Activated CD4-positive, alpha-beta T cell treated with anti-CD3 and anti-CD28 coated beads, Interleukin-2, amount 50 U/mL, for 24 hours (primary cell): ENCODE measurements around the gene DCHS2.

Source experiments
- DNase-seq, 2 donors: peaks; one replicate each; pipeline ENCODE4 v3.0.0-alpha.2; 2020; ENCODE audit warnings: low read depth in 1 of 2, low spot score in 1 of 2

DCHS2 gene

GRCh38 chr4:154455111-154455510 lies 36.5 kb downstream of the DCHS2 start:
- DNase-seq = no peak

DNA sequence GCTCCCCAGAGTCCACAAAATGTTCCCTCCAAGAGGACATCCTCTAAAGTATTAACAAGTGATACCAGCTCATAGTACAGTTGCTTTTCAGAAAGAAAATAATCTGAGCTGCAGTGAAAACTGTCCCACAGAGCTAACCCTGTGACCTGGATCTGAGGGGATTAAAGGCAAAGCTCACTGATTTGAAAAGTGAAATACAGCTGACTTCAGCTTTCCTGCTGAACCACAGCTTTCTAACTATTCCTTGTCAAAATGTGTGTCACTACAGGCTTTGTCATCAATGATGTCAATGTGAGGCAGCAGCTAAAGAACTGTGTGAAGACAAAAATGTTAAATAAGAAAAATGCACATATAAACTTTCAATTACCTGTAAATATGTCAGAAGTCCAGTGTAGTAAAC lies 36.9 kb downstream of the DCHS2 start:
- DNase-seq = no peak

DNA sequence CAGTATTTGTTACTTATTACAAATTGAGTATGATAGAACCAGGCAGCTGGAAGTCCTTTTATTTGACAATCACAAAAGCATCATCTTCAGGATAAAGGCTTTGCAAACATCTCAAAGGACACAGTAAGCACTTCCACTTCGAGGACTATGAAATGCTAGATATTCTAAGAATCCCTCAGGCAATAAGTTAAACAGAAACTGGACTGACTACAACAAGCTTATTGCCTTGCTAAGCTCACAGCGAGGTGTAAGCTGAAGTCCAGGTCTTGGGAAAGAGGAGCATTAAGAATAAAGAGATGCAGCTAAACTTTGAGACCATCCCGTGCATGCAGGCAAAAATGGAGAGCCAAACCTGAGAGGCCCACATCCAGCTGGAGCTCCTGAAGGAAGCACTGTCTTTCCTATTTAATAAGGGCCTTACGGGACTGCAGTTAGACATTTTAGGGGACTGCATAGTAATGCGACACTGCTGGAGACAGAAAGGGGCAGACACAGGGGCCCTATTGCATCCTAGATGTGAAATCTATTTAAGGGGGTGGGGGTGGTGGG lies 38.7 kb downstream of the DCHS2 start:
- no peak for DNase-seq

GRCh38 chr4:154450966-154451365 lies 40.6 kb downstream of the DCHS2 start:
- DNase-seq = no peak

GRCh38 chr4:154444958-154445357 lies 46.6 kb downstream of the DCHS2 start:
- DNase-seq = no peak

GRCh38 chr4:154441982-154442381 lies 49.6 kb downstream of the DCHS2 start:
- no peak for DNase-seq

DNA sequence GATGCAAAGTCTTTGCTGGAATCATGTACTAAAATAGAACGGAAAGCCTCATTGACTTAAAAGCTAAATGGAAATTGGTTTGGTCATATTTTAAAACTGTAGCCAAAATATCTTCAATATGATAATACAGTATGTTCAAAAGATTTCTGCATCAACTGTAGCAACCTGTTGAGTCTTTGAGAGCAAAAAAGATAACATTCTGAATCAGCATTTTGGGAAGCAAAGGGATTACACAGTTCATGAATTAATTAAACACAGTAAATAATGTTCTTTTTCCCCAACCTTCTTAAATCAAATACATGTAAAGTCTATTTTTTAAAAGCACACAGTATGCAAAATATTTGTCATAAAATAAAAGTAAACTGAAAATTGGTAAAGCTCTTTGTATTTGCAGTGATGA lies 50.5 kb downstream of the DCHS2 start:
- no peak for DNase-seq

DNA sequence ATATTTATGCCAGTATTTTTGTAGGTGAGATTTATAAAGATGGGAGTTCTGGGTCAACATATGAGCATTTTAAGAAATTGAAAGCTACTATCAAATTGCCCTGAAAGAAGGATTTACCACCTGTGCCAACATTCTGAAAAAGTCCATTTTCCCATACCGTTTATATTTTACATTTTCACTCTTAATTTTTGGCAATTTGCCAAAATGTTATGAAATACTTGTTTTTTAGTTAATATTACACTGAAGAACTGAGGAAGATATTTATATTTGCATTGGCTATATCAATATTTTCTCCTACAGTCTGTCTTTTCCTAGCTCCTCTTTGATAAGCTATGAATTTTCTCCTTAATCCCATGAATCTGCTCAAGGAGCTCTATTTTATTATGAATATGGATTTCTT lies 52.4 kb downstream of the DCHS2 start:
- no peak for DNase-seq

- no peak for DNase-seq
Observed at GRCh38 chr4:154435895-154436294, 55.7 kb downstream of the DCHS2 start.

DNA sequence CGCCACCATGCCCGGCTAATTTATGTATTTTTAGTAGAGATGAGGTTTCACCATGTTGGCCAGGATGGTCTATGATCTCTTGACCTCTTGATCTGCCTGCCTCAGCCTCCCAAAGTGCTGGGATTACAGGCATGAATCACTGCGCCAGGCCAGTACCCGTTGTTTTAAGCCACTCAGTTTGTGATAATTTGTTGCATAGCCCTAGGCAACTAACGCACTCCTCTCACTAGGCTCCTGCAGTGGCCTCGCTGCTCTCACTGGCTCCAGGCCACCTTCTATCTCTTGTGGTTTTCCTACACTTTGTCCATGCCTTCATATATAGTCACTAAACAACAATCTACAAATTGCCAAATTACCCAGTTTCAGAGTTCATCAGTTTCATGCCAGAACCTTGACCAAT lies 58.1 kb downstream of the DCHS2 start:
- no peak for DNase-seq

DNA sequence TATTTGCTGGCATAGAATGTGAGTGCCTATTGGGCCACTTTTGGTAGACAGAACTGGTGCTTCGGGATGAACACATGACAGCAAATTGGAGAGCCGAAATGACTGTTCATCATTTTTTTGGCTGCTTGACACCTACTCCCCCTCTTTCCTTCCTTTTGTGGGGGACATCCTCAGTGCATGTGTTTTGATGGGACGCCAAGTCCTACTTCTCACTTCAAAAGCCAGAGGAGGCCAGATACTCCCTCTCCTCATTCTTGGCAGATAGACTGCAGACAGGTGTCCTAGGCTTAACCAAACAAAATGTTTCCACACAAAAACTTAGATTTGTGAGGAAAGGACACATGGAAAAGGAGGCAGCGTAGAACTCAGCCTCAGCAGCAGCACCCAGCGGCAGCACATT lies 62.4 kb downstream of the DCHS2 start:
- no peak for DNase-seq

DNA sequence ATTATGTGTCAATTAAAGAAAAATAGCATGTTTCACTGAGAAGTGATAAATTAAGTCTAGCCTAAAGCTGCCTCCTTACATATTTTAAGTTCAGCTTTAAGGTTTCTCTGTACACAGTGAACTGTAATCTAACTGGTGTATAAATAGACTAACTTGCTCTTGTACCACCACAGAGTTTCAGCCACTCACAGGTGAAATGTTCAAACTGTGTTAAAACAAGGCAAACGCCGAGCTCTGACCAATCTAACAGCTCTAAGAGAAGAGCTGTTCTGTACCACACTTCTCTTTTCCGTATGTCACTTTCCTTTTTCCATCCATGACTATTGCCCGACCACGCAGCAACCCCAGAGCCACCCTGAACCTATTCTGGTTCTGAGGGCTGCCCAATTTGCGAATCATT lies 64.5 kb downstream of the DCHS2 start:
- no peak for DNase-seq

DNA sequence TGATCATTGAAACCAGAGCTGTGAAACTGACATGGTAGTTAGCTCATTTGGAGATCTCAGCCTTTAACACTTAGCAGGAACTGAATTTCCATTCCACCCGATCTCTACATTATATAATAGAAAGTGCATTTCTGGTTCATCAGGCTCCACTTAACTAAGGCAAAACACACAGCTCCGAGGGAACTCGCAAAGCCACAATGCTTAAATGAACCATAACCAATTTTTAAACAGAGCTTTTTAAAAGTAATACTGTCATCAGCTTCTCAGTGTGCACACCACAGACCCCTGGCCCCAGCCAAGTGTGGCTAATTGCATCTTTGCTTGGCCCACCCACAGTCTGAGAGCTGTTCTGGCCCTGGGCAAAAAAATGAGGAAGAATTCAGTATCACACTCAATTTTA lies 66.1 kb downstream of the DCHS2 start:
- DNase-seq = no peak

GRCh38 chr4:154424810-154425484 lies 66.7 kb downstream of the DCHS2 start:
- no peak for DNase-seq

DNA sequence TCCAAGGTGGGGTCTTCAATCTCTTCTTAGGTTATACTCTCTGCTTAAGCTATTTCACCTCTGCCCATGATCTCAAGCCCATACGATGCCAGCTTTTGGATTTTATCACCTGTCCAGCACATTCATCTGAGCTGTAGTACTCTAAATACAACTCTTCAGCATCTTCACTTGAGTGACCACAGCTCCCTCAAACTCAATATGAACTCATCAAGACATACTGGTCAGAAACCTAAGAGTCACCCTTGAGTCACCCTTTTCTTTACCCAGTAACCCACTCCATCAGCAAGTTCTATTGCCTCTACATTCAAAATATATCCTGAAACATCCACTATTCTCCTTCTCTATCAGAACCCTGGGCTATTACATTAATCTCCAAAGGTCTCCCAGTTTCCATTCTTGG lies 69.4 kb downstream of the DCHS2 start:
- DNase-seq = no peak

DNA sequence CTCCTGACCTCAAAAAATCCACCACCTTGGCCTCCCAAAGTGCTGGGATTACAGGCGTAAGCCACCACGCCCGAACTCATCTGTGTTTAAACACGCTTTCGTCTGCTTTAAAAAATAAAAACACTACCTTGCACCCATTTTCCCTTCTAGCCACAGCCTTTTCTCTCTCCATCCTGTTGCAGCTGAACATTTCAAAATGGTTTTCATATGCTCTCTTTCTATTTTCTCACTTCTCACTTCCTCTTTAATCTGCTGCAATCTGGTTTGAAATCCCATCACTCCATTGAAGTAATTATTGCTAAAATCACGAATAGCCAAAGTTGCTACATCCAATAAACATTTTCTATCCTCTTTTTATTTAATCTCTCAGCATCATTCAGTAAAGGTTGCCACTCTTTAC lies 70.0 kb downstream of the DCHS2 start:
- no peak for DNase-seq

DNA sequence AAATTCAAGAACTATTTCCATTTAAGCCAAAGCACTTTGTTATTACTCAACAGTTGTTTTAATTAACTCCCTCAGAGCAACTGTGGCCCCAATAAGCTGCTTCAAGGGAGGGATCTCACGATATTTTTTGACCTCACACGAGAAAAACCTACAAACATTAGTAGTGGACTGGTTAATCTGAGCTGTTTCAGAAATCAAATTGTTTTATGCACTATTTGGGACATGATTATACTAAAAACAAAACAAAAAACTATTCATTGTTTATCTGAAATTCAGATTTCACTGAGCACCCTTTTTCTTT lies 74.3 kb downstream of the DCHS2 start:
- DNase-seq = no peak

DNA sequence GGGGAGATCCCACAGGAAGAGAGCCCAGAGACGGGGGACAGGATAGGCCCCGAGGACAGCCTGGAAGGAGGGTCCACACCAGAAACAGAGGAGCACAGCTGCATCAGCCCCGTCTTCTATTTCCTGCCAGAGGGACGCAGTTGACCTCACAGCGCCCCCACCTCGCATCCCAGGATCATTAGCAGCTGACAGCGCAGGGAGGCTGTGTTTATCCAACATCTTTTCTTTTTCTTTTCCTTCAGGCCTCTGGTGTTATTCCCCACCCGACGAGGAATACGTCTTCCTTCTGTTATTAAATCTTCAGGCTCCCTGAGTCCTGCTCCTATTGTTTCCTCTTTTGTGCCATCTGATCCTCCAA lies 75.4 kb downstream of the DCHS2 start:
- no peak for DNase-seq

DNA sequence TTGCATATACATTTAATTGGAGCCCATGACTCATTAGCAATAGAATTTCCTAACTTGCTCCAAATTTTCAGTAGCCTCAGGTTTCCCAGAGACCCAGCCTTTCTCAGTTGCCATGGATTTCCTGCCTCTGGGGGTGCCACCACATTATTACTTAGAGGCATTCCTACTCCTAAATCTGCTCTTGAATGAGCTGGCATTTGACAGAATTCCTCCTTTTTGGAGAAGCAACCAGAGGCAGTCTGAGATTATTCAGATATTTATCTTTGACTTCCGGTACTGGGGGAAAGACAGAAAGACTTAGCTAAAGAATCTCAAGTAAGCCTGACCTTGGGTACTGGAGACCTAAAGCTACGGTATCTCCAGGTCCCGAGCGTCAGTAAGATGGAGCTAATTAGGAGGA lies 76.3 kb downstream of the DCHS2 start:
- DNase-seq = no peak

DNA sequence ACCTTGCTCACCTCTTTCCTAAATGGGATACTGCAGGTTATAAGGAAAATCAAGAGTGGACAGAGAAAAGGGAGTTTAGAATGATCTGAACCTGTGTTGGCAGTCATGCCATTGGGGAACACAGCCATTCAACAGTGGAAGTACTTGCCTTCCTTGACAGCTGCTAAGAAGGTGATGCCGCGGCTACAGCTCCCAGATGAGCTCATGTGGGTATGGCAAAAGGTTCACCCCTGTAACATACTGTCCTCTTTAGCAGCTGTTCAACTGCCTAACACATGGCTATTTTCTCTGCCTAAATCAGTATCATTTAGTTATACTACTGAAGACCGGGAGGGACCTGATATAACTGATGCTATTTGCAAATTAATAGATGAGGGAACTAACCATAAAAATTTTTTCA lies 76.8 kb downstream of the DCHS2 start:
- no peak for DNase-seq

DNA sequence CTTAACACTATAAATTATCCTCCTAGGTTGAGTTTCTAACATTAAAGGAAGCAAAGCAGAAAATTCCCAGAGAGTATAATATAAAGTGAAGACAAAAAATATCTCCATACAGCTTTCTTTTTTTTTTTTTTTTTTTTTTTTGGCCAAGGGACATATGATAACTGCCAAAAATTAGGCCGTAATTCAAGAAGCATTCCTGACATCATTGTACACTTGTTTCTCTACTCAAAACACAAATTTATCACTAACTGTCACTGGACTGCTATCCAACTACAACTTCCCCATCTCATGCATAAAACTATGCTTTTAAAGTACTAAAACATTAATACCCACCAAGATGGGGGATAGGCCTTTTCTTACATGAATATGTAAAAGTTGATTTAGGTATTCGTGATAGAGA lies 77.2 kb downstream of the DCHS2 start:
- DNase-seq = no peak

GRCh38 chr4:154407443-154407842 lies 84.2 kb downstream of the DCHS2 start:
- DNase-seq = no peak

DNA sequence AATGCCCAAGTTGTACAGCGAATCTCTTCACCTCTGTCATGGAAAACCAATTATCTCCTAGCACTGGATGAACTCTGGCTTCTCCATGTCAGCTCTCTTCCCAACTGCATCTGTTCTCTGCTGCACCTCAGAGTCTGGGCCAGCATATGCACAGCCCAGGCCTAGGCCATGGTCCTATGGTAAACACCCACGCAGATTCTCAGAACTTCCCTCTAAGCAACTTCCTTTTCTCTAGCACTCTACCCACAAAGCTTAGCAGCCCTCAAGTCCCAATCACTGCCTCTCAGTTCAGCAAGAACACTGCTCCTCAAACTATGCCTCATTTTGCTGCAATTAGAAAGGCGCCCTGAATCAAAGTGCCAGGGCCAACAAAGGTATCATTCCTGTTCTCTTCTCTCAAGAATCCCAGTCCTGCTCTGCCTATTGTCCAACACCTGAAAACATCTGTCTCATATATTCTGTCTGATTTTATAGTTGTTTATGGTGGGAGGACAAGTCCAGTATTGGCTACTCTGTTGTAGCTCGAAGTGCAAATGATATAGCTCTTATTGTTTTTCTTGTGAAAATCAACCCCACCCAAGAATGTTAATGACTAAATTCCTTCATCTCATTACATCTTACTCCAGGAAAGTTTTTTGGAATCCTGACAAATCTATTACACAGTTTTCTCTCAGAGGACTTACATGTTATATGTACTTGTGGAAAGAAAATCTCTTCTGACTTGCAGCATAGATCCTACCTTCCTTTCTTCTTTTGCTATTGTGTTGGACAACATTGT lies 85.4 kb downstream of the DCHS2 start:
- no peak for DNase-seq
